ENCODE measurements around the gene FBXL16. TPM values are rescaled to one million over a fixed set of nuclear protein-coding genes. Genes with fewer than 3 reads are reported as not detected.

The FBXL16 gene
- total and polyA plus RNA-seq, 2 of the 13 experiments (the other 11 are each of a cell fraction or from before 2014, with no cell fraction given): 0.22 to 2.0 TPM

GRCh38 chr16:714558-715476 is 9.2 kb upstream of the FBXL16 start, which contains the start of gene METRN (continued):
- TF ChIP-seq ZNF274 (CRISPR knock-in tag; IDR thresholded peaks at IDR 0.05): 0 out of 2 replicates have a peak, but pooled peaks have one; percentile 61
- TF ChIP-seq SRY (CRISPR knock-in tag; IDR thresholded peaks at IDR 0.05): 0 out of 2 replicates have a peak, but pooled peaks have one; percentile 22
- TF ChIP-seq ARNTL (CRISPR knock-in tag; IDR thresholded peaks at IDR 0.05): no peak
- TF ChIP-seq MYC (CRISPR knock-in tag; IDR thresholded peaks at IDR 0.05; ENCODE audit: borderline replicate concordance): peak; percentile 38; the same call in 1 of the 2 replicates
- TF ChIP-seq GATAD1 (CRISPR knock-in tag; IDR thresholded peaks at IDR 0.05): no peak
- TF ChIP-seq ZNF740 (CRISPR knock-in tag; IDR thresholded peaks at IDR 0.05): peak; percentile 98
- no peak for TF ChIP-seq NFRKB (IDR thresholded peaks at IDR 0.05)
- TF ChIP-seq ATF7-NPFF (CRISPR knock-in tag; IDR thresholded peaks at IDR 0.05; ENCODE audit: low read depth): peak; percentile 41; the same call in 1 of the 2 replicates
- TF ChIP-seq STAT5B (CRISPR knock-in tag; IDR thresholded peaks at IDR 0.05): no peak
- peak; percentile 55 for TF ChIP-seq ZFY (CRISPR knock-in tag; IDR thresholded peaks at IDR 0.05)
- TF ChIP-seq IRF1 (CRISPR knock-in tag; IDR thresholded peaks at IDR 0.05; ENCODE audit: low read depth): no peak
- TF ChIP-seq, protein P1, sequence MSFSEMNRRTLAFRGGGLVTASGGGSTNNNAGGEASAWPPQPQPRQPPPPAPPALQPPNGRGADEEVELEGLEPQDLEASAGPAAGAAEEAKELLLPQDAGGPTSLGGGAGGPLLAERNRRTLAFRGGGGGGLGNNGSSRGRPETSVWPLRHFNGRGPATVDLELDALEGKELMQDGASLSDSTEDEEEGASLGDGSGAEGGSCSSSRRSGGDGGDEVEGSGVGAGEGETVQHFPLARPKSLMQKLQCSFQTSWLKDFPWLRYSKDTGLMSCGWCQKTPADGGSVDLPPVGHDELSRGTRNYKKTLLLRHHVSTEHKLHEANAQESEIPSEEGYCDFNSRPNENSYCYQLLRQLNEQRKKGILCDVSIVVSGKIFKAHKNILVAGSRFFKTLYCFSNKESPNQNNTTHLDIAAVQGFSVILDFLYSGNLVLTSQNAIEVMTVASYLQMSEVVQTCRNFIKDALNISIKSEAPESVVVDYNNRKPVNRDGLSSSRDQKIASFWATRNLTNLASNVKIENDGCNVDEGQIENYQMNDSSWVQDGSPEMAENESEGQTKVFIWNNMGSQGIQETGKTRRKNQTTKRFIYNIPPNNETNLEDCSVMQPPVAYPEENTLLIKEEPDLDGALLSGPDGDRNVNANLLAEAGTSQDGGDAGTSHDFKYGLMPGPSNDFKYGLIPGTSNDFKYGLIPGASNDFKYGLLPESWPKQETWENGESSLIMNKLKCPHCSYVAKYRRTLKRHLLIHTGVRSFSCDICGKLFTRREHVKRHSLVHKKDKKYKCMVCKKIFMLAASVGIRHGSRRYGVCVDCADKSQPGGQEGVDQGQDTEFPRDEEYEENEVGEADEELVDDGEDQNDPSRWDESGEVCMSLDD (CRISPR knock-in tag; IDR thresholded peaks at IDR 0.05; ENCODE audit: borderline replicate concordance): no peak
- no peak for TF ChIP-seq CAMTA2 (CRISPR knock-in tag; IDR thresholded peaks at IDR 0.05; ENCODE audit: borderline replicate concordance)
- TF ChIP-seq SALL2 (CRISPR knock-in tag; IDR thresholded peaks at IDR 0.05): peak; percentile 43; the same call in 1 of the 2 replicates
- TF ChIP-seq PRMT3 (CRISPR knock-in tag; IDR thresholded peaks at IDR 0.05; ENCODE audit: borderline replicate concordance, low read depth): no peak
- no peak for TF ChIP-seq ZNF33B (CRISPR knock-in tag; IDR thresholded peaks at IDR 0.05)
- no peak for TF ChIP-seq TCF12 (IDR thresholded peaks at IDR 0.05)
- peak; percentile 22; the same call in 1 of the 2 replicates for TF ChIP-seq TCF12 (CRISPR knock-in tag; IDR thresholded peaks at IDR 0.05)
- peak; percentile 61; the same call in 1 of the 2 replicates for TF ChIP-seq KDM2A (CRISPR knock-in tag; IDR thresholded peaks at IDR 0.05; ENCODE audit: borderline replicate concordance, low read depth)
- 0 out of 2 replicates have a peak, but pooled peaks have one; percentile 29 for TF ChIP-seq ZNF747 (CRISPR knock-in tag; IDR thresholded peaks at IDR 0.05; ENCODE audit: borderline replicate concordance)
- TF ChIP-seq ZNF331 (CRISPR knock-in tag; IDR thresholded peaks at IDR 0.05): peak; percentile 39; the same call in 1 of the 2 replicates
- TF ChIP-seq, protein P2, sequence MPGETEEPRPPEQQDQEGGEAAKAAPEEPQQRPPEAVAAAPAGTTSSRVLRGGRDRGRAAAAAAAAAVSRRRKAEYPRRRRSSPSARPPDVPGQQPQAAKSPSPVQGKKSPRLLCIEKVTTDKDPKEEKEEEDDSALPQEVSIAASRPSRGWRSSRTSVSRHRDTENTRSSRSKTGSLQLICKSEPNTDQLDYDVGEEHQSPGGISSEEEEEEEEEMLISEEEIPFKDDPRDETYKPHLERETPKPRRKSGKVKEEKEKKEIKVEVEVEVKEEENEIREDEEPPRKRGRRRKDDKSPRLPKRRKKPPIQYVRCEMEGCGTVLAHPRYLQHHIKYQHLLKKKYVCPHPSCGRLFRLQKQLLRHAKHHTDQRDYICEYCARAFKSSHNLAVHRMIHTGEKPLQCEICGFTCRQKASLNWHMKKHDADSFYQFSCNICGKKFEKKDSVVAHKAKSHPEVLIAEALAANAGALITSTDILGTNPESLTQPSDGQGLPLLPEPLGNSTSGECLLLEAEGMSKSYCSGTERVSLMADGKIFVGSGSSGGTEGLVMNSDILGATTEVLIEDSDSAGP (CRISPR knock-in tag; IDR thresholded peaks at IDR 0.05; ENCODE audit: borderline replicate concordance): peak; percentile 57; the same call in 1 of the 2 replicates
- peak; percentile 42; the same call in 1 of the 2 replicates for TF ChIP-seq TFDP2 (CRISPR knock-in tag; IDR thresholded peaks at IDR 0.05)
